ENCODE measurements around the gene DYNC1H1. TPM values are rescaled to one million over a fixed set of nuclear protein-coding genes. Genes with fewer than 3 reads are reported as not detected.

The DYNC1H1 gene
- total RNA-seq, 1 experiment from 2014 or later = 606 TPM

GRCh38 chr14:102088012-102088792, 123.8 kb downstream of the DYNC1H1 start:
- Histone ChIP-seq H3K4me3 (ENCODE audit: low read length) (peak overlapping the region; percentile 82), H3K27me3 (ENCODE audit: low read length) (no peaks in the 10 kb centered on the region), H3K9ac (ENCODE audit: low read length) (peak overlapping the region; percentile 91), H3F3A (ENCODE audit: low read length, unreplicated experiment) (peaks cover 6% of the 10 kb centered on the region), H3K36me3 (ENCODE audit: low read depth, low read length) (peaks cover 31% of the 10 kb centered on the region), H3K9me3 (ENCODE audit: low read length) (no peaks in the 10 kb centered on the region), H3K4me1 (ENCODE audit: insufficient read depth, low read length) (peaks cover 17% of the 10 kb centered on the region), H4K20me1 (ENCODE audit: low read length) (peaks cover 31% of the 10 kb centered on the region), H3K27ac (ENCODE audit: low read length) (peak overlapping the region; percentile 79; the same call in 1 of the 2 replicates), H3K79me2 (ENCODE audit: low read length) (peaks cover 44% of the 10 kb centered on the region), H3K9me2 (replicated peaks; ENCODE audit: low read length) (no peaks in the 10 kb centered on the region), H2AFZ (ENCODE audit: low read length) (peak overlapping the region; percentile 66; the same call in 1 of the 2 replicates), H3K4me2 (ENCODE audit: low read length) (peak overlapping the region; percentile 81)
- TF ChIP-seq EZH2phosphoT487 (IDR thresholded peaks at IDR 0.05; ENCODE audit: borderline replicate concordance, low read length) (no peak), EZH2 (IDR thresholded peaks at IDR 0.05; ENCODE audit: low read length, unreplicated experiment) (no peak), CTCF (conservative IDR thresholded peaks at IDR 0.05; ENCODE audit: low read depth, low read length) (no peak)
- ChIA-PET CTCF (interaction anchor here (0.6 to 0.7 kb wide), 2 partner anchors 26 to 409 kb away, joined by 3 to 11 read pairs; no protein-coding TSS in a partner anchor), POLR2A (ENCODE audit: unreplicated experiment) (interaction anchor here (0.5 to 0.6 kb wide), 3 partner anchors 15 to 123 kb away, joined by 3 to 12 read pairs (median 10); no protein-coding TSS in a partner anchor)
- intact Hi-C loops (cut with micrococcal nuclease) = no loop called here
- no peak for ATAC-seq
- DNase-seq = no peak
- no TSS peak for BruUV-seq (replicated peaks)

- Histone ChIP-seq H4K20me1 (ENCODE audit: low read length) (peaks cover 16% of the 10 kb centered on the region), H3K4me1 (ENCODE audit: insufficient read depth, low read length) (peaks cover 8% of the 10 kb centered on the region), H3K27ac (ENCODE audit: low read length) (no peak overlapping the region), H3K79me2 (ENCODE audit: low read length) (peaks cover 28% of the 10 kb centered on the region), H3K27me3 (ENCODE audit: low read length) (no peaks in the 10 kb centered on the region), H3K4me3 (ENCODE audit: low read length) (no peak overlapping the region), H2AFZ (ENCODE audit: low read length) (no peak overlapping the region), H3K4me2 (ENCODE audit: low read length) (no peak overlapping the region), H3K36me3 (ENCODE audit: low read depth, low read length) (peaks cover 15% of the 10 kb centered on the region), H3F3A (ENCODE audit: low read length, unreplicated experiment) (no peaks in the 10 kb centered on the region), H3K9me3 (ENCODE audit: low read length) (no peaks in the 10 kb centered on the region), H3K9ac (ENCODE audit: low read length) (no peak overlapping the region), H3K9me2 (replicated peaks; ENCODE audit: low read length) (no peaks in the 10 kb centered on the region)
- no TSS peak for BruUV-seq (replicated peaks)
- POLR2A ChIA-PET (ENCODE audit: unreplicated experiment) = interaction anchor here (0.7 kb wide), 1 partner anchor 610 kb away, joined by 3 read pairs; no protein-coding TSS in a partner anchor
- TF ChIP-seq CTCF (conservative IDR thresholded peaks at IDR 0.05; ENCODE audit: low read depth, low read length) = no peak
- no peak for TF ChIP-seq EZH2 (IDR thresholded peaks at IDR 0.05; ENCODE audit: low read length, unreplicated experiment)
- no peak for TF ChIP-seq EZH2phosphoT487 (IDR thresholded peaks at IDR 0.05; ENCODE audit: borderline replicate concordance, low read length)
- intact Hi-C loops (cut with micrococcal nuclease) = loop anchor here (10.0 kb wide), 1 partner anchor 225 kb away; the partner anchor contains the start of gene ZNF839
- CTCF ChIA-PET = no interaction called here
- no peak for ATAC-seq
- DNase-seq = no peak
Observed at GRCh38 chr14:102089621-102090343, 125.4 kb downstream of the DYNC1H1 start.
